Measurements from ENCODE around the gene MGLL.
"Not testable (repeated sequence)": the region's sequence is repeated elsewhere in the genome, so short reads cannot be mapped to it uniquely, and the experiment has no call there.

MGLL gene

DNA sequence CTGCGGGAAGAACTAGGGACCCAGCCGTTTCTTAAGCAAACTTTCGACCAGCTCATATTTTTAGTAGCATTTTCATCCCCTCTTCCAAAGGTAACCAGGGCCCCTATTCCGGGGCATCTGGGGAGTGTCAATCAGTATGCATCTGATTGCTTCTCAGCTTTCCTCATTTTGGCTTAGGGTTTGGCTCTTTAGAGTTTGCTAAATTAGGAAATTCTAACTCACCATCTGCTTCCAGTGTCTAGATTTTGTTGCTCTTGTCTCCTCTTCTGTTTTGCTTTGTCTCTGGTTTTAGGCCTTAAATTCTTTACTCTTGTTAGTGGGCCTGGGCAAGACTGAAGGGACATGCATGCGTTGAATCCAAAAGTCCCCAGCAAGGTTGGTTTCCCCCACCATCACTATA lies 159.2 kb downstream of the MGLL start:
- DNase-seq (ENCODE audit: low read depth in 1 of 2, low spot score in 1 of 2): no peak

DNA sequence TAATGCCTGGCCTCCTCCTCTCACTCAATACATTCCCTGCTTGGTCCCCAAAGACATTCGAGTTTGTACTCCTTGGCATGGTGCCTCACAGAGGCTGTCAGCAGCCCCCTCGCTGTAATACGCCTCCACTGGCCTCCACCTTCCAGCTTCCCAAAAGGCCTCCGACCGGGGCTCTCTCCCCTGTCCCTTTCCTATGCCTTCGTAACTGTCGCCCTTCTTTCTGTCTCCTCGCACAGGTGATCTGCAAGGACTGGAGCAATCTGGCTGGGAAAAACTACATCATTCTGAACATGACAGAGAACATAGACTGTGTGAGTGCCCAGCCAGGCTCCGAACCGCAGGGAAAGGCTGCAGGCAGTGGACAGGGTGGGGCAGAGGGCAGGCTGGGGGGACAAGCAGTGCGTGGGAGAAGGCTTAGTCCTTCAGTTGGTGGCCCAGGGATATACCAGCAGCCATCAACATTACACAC lies 160.3 kb downstream of the MGLL start:
- DNase-seq (ENCODE audit: low read depth in 1 of 2, low spot score in 1 of 2): no peak

DNA sequence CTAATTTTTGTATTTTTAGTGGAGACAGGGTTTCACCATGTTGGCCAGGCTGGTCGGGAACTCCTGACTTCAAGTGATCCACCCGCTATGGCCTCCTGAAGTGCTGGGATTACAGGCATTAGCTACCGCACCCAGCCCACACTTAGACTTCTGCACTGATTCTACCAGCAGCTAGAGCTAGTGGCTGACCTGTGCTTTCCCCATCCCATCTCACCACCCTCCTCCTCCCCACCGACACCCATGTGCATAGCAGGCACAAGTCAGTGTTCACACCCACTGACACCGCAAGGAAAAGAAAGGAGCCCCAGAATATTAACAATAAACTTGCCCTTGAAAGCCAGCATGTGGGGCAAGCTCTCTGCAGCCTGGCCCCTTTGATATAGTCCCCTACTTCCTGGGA lies 160.7 kb downstream of the MGLL start:
- no peak for DNase-seq (ENCODE audit: low read depth in 1 of 2, low spot score in 1 of 2)

DNA sequence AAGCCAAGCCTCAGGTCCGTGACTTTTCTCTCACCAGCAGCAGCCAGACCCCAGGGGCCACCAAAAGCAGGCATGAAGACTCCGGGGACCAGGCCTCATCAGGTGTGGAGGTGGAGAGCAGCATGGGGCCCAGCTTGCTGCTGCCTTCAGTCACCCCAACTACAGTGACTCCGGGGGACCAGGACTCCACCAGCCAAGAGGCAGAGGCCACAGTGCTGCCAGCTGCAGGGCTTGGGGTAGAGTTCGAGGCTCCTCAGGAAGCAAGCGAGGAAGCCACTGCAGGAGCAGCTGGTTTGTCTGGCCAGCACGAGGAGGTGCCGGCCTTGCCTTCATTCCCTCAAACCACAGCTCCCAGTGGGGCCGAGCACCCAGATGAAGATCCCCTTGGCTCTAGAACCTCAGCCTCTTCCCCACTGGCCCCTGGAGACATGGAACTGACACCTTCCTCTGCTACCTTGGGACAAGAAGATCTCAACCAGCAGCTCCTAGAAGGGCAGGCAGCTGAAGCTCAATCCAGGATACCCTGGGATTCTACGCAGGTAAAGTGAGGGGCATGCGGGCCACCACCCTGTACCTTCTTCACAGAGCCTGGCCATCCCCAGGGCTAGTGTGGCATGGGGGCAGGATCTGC lies 161.6 kb downstream of the MGLL start:
- DNase-seq (ENCODE audit: low read depth in 1 of 2, low spot score in 1 of 2): no peak

DNA sequence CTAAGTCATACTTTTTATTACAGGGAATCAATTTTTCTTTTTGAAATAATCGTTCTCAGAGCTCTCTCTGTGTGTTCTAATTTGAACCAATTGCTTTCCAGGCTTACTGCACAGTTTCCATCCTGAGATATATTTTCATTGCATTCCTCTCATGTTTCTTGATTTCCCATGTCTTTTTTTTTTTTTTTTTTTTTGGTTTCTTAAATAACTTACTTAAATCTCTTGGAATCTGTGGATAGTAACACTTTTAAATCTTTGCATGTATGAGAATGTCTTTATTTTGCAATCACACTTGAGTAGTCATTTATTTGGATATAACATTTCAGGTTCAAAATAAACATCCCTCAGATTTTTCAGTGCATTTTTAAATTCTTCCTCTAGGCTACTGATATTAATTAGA lies 164.1 kb downstream of the MGLL start:
- no peak for DNase-seq (ENCODE audit: low read depth in 1 of 2, low spot score in 1 of 2)

DNA sequence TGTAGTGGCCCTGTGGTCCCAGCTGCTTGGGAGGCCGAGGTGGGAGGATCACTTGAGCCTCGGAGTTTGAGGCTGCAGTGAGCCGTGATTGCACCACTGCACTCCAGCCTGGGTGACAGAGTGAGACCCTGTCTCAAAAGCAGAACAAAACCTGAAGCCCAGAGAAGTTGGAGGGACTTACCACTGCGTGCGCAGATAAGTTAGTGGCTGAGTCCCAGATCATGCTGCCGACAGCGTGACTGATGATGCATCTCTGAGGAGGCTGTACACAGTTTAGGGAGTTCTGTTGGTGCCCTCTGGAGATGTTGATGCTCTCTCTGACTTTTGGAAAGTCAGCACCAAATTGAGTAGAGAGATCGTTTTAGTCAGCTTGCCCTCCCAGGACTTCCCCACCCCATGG lies 165.4 kb downstream of the MGLL start:
- no peak for DNase-seq (ENCODE audit: low read depth in 1 of 2, low spot score in 1 of 2)

DNA sequence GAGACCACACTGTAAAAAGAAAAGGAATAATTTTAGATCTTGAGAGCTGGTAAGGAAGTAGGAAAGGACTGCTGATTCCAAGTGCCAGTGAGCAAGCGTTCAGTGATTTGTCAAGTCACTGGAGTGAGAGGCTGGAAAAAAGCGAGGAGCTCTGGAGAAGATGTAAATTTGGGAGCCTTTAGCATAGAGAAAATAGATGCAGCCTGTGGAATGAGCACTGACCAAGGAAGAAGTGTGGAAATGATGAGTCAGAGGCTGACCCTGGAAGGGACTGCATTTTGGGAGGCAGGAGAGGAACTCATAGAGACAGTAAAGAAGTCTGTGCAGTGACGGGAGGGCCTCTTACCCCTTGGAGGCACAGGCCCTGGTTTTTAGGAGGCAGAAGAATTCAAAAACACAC lies 166.7 kb downstream of the MGLL start:
- no peak for DNase-seq (ENCODE audit: low read depth in 1 of 2, low spot score in 1 of 2)

DNA sequence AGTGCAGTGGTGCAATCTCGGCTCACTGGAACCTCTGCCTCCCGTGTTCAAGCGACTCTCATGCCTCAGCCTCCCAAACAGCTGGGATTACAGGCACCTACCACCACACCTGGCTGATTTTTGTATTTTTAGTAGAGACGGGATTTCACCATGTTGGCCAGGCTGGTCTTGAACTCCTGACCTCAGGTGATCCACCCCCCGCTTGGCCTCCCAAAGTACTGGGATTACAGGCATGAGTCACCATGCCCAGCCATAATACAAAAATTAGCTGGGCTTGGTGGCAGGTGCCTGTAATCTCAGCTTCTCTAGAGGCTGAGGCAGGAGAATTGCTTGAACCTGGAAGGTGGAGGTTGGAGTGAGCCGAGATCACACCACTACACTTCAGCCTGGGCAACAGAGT lies 167.3 kb downstream of the MGLL start:
- DNase-seq (ENCODE audit: low read depth in 1 of 2, low spot score in 1 of 2): not testable (repeated sequence)

DNA sequence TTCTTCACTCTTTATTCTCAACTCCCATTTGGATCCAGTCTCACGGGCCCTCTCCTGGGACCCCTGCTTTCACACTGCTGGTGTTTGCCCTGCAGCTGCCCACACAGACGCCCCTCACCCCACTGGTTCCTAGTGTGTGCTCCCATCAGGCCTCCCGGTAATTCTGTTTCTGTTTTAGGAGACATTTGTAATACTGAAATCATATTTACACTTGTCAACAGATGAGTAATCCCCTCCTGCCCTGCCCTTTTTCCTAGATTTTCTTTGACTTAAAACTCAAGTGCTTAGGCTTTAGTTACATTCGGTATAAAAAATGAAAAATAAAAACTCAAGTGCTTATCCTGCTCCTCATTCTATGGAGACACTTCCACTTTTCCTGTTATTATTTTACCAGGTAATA lies 167.9 kb downstream of the MGLL start:
- DNase-seq (ENCODE audit: low read depth in 1 of 2, low spot score in 1 of 2): no peak

DNA sequence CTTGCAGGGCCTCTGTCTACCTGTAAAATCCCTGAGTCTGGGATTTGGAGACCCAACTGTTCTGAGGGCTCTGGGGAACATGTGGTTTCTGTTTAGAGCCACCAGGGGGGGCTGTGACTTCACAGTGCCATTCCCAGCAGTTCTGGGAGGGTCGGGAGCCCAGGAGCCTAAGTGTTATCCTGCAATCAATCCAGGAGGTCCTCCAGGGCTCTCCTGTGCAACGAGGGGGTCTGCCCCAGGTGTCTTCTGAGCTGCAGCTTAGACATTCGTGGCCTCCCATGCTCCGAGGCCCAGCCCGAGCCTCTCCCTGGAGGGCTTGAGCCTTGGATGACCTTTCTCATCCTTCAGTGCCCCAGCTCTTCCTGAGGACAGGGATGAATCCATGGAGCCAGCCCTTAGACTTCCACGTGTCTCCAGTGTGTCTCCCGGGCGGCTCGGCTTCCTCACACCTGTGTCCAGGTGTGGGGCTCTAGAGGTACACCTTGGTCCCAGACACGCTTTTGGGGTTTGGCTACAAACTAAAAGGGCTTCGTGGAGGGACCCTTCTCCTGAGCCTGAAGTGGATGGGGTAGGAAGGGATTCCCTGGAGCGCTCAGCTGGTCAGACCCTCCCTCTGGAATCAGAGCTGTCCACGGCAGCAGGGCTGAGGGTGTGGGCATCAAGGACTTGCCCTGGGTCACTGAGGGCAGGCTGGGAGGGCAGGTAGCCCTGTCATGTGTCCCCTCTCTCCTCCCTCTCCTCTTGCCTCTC lies 169.9 kb downstream of the MGLL start:
- no peak for DNase-seq (ENCODE audit: low read depth in 1 of 2, low spot score in 1 of 2)

DNA sequence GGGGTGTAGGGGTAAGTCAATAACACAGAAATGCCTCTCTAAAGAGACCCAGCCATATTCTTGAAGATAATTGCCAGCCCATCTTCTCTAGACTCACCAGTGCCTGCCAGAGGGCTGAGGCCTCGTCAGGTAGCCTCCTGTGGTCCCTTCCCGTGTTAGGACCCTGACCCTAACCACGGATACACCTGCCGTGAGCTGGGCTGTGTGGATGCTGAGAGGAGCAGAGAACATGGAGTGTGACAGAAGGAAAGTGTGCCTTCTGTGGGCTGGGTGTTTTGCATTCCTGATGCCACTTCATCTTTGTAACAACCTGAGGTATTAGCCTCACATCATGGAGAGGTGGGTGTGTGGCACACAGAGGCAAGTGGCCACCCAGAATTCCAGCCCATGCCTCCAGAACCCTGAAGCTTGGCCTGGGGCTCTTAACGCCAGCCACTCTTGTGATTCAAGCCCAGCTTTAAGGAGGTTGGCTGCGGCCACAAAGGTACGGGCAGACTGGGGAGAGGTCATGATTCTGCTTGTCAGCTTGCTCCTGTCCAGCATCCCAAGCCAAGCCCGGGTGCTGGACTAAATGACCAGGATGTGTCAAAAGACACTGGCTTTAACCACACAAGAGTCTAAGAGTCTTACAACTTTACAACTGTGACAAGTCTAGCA lies 170.7 kb downstream of the MGLL start:
- no peak for DNase-seq (ENCODE audit: low read depth in 1 of 2, low spot score in 1 of 2)

DNA sequence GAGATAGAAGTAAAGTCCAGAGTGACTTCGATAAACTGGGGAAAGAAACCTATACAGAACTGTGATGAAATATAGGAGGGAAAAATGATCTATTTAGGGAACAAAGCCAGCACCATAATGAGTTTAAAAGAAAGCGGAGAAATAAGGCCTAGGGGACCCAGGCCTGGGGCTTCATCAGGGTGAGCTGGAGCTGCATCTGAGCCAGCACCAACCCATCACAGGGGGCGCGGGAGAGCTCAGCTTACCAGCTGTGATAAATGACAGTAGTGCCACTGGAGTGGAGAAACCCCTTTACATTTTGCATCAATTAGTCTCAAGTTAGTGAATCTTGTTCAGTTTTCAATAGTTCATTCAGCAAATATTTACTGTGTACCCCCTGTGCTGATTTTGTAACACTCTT lies 172.1 kb downstream of the MGLL start:
- no peak for DNase-seq (ENCODE audit: low read depth in 1 of 2, low spot score in 1 of 2)

DNA sequence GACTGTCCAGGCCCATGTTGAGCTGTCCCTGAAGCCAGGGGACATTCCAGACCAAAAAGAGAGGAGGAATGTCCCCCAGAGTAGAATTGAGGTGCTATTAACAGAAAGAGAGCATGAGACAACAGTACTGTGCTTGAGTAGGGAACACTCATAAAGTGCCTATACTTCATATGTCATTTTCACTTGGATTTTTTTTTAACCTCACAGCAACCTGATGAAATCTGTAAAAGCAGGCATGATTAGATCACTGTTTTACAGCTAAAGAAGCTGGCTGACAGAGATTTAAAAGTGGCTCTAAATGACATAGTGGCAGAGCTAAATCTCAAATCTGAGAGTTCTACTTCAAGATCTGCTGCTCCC lies 174.5 kb downstream of the MGLL start:
- no peak for DNase-seq (ENCODE audit: low read depth in 1 of 2, low spot score in 1 of 2)

DNA sequence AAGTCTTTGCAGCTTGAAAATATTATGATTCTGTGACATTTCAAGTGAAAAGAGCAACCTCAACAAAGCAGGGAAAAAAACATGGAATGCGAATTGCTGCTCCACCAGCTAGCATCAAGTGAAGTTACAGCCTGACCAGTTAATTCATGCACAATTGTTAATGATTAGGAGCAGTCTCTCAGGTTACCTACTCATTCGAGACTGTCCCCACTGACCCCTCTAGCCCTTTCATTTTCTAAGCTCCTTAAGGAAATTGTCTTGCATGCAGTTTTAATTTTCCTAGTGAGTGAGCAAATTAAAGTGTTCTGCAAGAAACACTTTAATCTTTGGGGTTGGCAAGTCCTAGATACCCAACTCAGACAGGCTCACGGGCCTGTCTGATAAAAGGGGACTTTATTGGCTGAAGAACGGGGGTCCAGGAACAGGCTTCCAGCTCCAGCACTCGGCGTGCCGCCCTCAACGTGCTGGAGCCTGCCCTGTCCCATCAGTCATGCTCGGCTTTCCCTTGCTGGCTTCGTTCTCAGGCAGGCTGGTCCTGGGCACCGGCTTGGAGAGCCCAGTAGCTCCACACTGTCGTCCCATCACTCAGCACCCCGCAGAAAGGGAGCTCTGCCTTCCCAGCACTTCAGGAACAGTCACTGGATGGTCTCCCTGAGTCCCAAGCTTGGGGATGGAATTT lies 175.0 kb downstream of the MGLL start:
- no peak for DNase-seq (ENCODE audit: low read depth in 1 of 2, low spot score in 1 of 2)

DNA sequence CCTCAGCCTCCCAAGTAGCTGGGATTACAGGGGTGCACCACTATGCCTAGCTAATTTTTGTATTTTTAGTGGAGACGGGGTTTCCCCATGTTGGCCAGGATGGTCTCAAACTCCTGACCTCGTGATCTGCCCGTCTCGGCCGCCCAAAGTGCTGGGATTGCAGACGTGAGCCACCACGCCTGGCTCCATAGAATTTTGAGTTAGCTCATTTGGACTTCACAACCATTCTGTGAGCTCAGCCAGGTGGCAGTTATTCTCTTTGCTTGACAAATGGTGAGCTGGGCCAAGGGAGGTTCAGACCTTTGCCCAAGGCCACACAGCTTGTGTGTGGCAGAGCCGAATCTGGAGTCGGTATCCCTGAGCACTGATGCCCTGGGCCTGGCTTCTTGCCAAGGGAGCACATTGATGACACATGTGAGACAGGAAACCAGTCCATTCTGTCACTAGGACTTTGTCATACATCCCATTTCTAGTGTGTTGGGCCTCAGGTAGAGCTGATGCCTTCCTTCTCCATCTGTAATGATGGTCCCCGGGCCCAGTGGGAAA lies 175.7 kb downstream of the MGLL start:
- no peak for DNase-seq (ENCODE audit: low read depth in 1 of 2, low spot score in 1 of 2)

DNA sequence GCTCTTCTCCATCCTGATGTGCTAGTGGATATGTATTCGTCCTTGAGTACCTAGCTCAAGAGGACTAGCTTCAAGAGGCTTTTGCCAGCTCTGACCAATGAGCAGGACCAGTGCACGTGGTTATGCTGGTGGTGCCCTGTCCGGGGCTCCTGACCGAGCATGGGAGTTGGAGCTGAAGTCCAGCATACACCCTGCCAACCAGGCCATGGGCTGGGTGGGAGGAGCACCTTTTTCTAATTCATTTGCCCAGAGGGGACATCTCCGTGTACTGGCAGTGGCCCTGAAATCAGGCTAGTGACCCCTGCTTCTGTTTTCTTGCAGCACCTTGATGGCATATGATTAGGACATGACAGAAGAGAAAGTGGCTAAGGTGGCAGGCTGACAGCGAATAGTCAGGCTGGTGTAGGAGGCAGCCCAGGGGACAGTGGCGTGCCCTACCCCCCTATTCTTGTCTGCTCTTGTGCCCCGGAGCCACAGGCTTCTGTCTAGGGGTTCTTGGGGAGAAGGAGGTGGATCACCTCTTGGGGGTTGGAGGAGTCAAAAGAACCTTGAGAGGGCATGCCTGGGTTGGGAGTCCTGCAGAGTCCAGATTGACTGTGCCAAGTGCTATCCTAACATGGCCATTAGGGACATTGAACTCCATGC lies 176.8 kb downstream of the MGLL start:
- DNase-seq (ENCODE audit: low read depth in 1 of 2, low spot score in 1 of 2): no peak

DNA sequence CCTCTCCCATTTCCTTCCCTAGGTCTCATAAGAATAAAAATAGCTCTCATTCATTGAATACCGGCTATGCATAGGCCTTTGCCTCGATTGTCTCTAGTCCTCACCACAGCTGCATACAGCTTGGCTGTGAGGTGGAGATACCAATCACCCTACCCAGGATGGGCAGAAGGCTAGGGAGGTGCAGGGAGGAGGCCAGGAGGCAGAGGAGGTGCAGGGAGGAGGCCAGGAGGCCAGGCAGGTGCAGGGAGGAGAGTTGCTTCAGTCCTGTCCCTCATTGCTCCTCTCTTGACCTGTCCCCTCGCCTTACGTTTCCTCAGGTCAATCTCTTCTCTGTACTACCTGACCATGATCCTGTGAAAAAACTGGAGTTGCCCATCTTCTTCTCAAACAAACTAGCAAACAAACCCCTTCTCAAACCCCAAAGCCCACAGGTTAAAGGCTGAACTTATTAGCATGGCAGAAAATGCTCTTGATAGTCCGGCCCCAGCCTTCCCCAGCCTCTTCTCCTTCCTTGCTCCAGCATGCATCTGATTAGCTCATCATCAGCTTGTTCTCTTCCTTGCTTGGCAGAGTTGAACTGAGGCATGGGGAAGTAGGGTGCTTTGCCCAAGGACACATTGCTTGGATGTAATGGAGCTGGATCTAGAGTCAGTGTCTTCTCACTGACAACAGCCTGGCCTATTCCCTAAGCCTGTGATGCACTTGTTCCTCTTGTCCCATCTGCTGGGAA lies 177.5 kb downstream of the MGLL start:
- no peak for DNase-seq (ENCODE audit: low read depth in 1 of 2, low spot score in 1 of 2)

DNA sequence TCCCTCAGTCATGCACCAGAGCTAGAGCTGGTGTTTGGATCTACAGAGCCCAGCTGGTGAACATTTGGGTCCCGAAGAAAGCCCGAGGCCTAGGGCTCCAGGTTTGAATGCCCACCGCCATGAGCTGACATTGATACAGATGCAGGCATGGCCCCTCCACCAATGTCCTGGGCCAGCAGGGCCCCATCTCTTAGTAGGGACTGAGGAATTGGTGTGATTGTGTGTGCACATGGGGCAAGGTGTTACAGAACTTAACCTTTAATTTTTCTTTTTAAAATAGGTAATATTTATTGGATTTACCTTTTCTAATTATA lies 182.3 kb downstream of the MGLL start:
- DNase-seq (ENCODE audit: low read depth in 1 of 2, low spot score in 1 of 2): no peak

DNA sequence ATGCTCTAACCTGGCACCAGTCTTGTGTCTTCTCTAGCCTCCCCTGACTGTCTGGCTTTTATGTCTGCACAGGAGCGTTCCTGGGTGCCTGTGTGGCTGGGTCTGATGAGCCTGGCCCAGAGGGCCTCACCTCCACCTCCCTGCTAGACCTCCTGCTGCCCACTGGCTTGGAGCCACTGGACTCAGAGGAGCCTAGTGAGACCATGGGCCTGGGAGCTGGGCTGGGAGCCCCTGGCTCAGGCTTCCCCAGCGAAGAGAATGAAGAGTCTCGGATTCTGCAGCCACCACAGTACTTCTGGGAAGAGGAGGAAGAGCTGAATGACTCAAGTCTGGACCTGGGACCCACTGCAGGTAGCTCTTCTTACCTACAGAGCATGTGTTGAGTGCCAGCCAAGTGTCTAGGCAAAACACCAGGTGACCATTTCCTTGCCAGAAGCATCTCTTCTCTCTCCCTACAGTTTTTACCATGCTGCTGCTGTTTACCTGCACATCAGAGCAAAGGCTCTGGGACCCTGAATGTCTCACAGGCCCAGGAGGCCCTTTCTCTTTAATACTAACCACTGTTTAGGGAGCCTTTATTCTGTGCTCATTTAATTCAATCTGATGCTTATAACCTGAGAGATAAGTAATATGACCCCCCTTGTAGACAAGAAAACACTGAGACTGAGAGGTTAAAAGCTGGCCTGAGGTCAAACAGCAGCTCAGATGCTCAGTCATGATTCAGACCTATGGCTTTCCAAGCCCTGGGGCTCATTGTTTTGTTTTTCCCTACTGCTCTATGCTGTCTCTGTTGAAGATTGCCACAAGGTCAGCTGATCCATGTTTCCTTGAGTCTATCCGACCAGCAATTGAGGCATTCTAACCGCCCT lies 182.9 kb downstream of the MGLL start:
- DNase-seq (ENCODE audit: low read depth in 1 of 2, low spot score in 1 of 2): no peak
